GM12878 (cell line): Measurements from ENCODE around the gene FRMD3.

Experiments
- BCL11A ChIP-seq: IDR thresholded peaks from 2 replicates; pipeline ENCODE4 v1.6.1; 2011; ENCODE audit warnings: low read depth, low read length
- CBX5 ChIP-seq: sonication (generic); IDR thresholded peaks from 2 replicates; pipeline ENCODE4 v1.6.1; 2016; ENCODE audit warnings: low read depth, moderate library complexity, mild to moderate bottlenecking, inconsistent platforms
- CTCF ChIP-seq, 3 experiments: IDR thresholded peaks in 2 of 3; conservative IDR thresholded peaks in 1 of 3; 2 replicates each; pipeline ENCODE4 v1.5.1; 2011; ENCODE audit warnings: low read depth in 3 of 3, low read length in 3 of 3, mild to moderate bottlenecking in 3 of 3, control low read depth in 2 of 3, moderate library complexity in 2 of 3, inconsistent platforms in 1 of 3, mixed read lengths in 1 of 3; ENCODE audit not compliant: control insufficient read depth in 2 of 3, insufficient read depth in 1 of 3; ENCODE audit errors: extremely low read depth in 1 of 3
- JUND ChIP-seq: IDR thresholded peaks from 2 replicates; pipeline ENCODE4 v1.6.1; 2012; ENCODE audit warnings: low read depth, mild to moderate bottlenecking, low read length, improper control_type of control experiment, moderate library complexity
- POLR2A ChIP-seq: IDR thresholded peaks from 2 replicates; pipeline ENCODE4 v1.6.1; 2011; ENCODE audit warnings: low read depth, mild to moderate bottlenecking, low read length
- REST ChIP-seq: IDR thresholded peaks from 2 replicates; pipeline ENCODE4 v1.6.1; 2012; ENCODE audit warnings: mild to moderate bottlenecking, low read depth, low read length
- RFX5 ChIP-seq: IDR thresholded peaks from 2 replicates; pipeline ENCODE4 v1.6.1; 2011; ENCODE audit warnings: low read depth, low read length, improper control_type of control experiment
- TCF7 ChIP-seq: IDR thresholded peaks from 2 replicates; pipeline ENCODE4 v1.6.1; 2014; ENCODE audit warnings: antibody characterized with exemption, borderline replicate concordance
- WRNIP1 ChIP-seq: IDR thresholded peaks from 2 replicates; pipeline ENCODE4 v1.6.1; 2011; ENCODE audit warnings: low read depth, low read length, improper control_type of control experiment, borderline replicate concordance

- TF ChIP-seq POLR2A (no peak), CTCF (IDR thresholded peaks at IDR 0.05 in 2 of 3, conservative IDR thresholded peaks at IDR 0.05 in 1 of 3; ENCODE audit: control insufficient read depth in 2 of 3, extremely low read depth in 1 of 3, insufficient read depth in 1 of 3, low read depth in 3 of 3, low read length in 3 of 3) (no peak), TCF7 (no peak), REST (no peak), RFX5 (no peak), JUND (no peak), CBX5 (no peak), WRNIP1 (no peak), BCL11A (no peak)
These were observed 46.8 kb upstream of the FRMD3 start for GRCh38 chr9:83584995-83585394.
